Measurements from ENCODE around the gene ZNF688. TPM values are rescaled to one million over a fixed set of nuclear protein-coding genes. Genes with fewer than 3 reads are reported as not detected.

ZNF688 gene
- total RNA-seq, 1 donor from 2014 or later, result 11.3 TPM

- no peak for DNase-seq (ENCODE audit: low spot score in 2 of 2, unreplicated experiment in 2 of 2)
Observed at GRCh38 chr16:30582611-30583340, 11.3 kb upstream of the ZNF688 start.

GRCh38 chr16:30581457-30581856, 9.9 kb upstream of the ZNF688 start:
- no peak overlapping the region for H3K4me3 Mint-ChIP-seq
- H3K27me3 Mint-ChIP-seq (ENCODE audit: low read depth), result no peaks in the 10 kb centered on the region
- TF ChIP-seq CTCF (IDR thresholded peaks at IDR 0.05; ENCODE audit: unreplicated experiment), result no peak
- DNase-seq (ENCODE audit: low spot score in 2 of 2, unreplicated experiment in 2 of 2), result no peak
- no peaks in the 10 kb centered on the region for H3K9me3 Mint-ChIP-seq
- peaks cover 8% of the 10 kb centered on the region for H3K36me3 Mint-ChIP-seq
- no peak overlapping the region for H3K27ac Mint-ChIP-seq
- H3K4me1 Mint-ChIP-seq, result peaks cover 16% of the 10 kb centered on the region

More at GRCh38 chr16:30582611-30583340, 11.3 kb upstream of the ZNF688 start:
- Mint-ChIP-seq H3K36me3 (peaks cover 8% of the 10 kb centered on the region), H3K27me3 (ENCODE audit: low read depth) (no peaks in the 10 kb centered on the region), H3K4me1 (peaks cover 16% of the 10 kb centered on the region), H3K27ac (no peak overlapping the region), H3K9me3 (no peaks in the 10 kb centered on the region), H3K4me3 (no peak overlapping the region)
- no peak for TF ChIP-seq CTCF (IDR thresholded peaks at IDR 0.05; ENCODE audit: unreplicated experiment)

- peaks cover 4% of the 10 kb centered on the region for H3K36me3 Mint-ChIP-seq
- no peak overlapping the region for H3K27ac Mint-ChIP-seq
- H3K4me3 Mint-ChIP-seq, result no peak overlapping the region
- DNase-seq (ENCODE audit: low spot score in 2 of 2, unreplicated experiment in 2 of 2), result no peak
- no peak for TF ChIP-seq CTCF (IDR thresholded peaks at IDR 0.05; ENCODE audit: unreplicated experiment)
- H3K9me3 Mint-ChIP-seq, result no peaks in the 10 kb centered on the region
- no peaks in the 10 kb centered on the region for H3K27me3 Mint-ChIP-seq (ENCODE audit: low read depth)
- H3K4me1 Mint-ChIP-seq, result peaks cover 15% of the 10 kb centered on the region
Observed at GRCh38 chr16:30574678-30575077, 3.2 kb upstream of the ZNF688 start.

GRCh38 chr16:30570636-30571444, 674 bp downstream of the ZNF688 start:
- no peaks in the 10 kb centered on the region for H3K9me3 Mint-ChIP-seq

More at GRCh38 chr16:30570636-30571444, 674 bp downstream of the ZNF688 start:
- H3K4me3 Mint-ChIP-seq, result peak overlapping the region; percentile 89
- peaks cover 26% of the 10 kb centered on the region for H3K4me1 Mint-ChIP-seq
- no peaks in the 10 kb centered on the region for H3K27me3 Mint-ChIP-seq (ENCODE audit: low read depth)
- TF ChIP-seq CTCF (IDR thresholded peaks at IDR 0.05; ENCODE audit: unreplicated experiment), result no peak
- H3K36me3 Mint-ChIP-seq, result no peaks in the 10 kb centered on the region
- H3K27ac Mint-ChIP-seq, result peak overlapping the region; percentile 95
- DNase-seq (ENCODE audit: low spot score in 2 of 2, unreplicated experiment in 2 of 2), result peak in 1 of 2 experiments; percentile 55
